Smooth muscle cell (in vitro differentiated cells): Measurements from ENCODE around the gene IQGAP2. TPM values are rescaled to one million over a fixed set of nuclear protein-coding genes. Genes with fewer than 3 reads are reported as not detected.

Source experiments
- DNase-seq: peaks from one replicate; lab custom pipeline; 2025; ENCODE audit not compliant: unreplicated experiment; lab: John Stamatoyannopoulos, UW
- H2AFZ ChIP-seq: fragments of 200-600 bp; sonication (generic); 2 replicates; pipeline ENCODE4 v1.6.0; 2016; ENCODE audit warnings: antibody characterized with exemption, low read depth, mild to moderate bottlenecking
- H3F3A ChIP-seq: fragments of 200-600 bp; sonication (generic); 2 replicates; pipeline ENCODE4 v1.6.0; 2017; ENCODE audit warnings: antibody characterized with exemption, low read depth
- H3K27ac ChIP-seq: fragments of 200-600 bp; sonication (generic); 2 replicates; pipeline ENCODE4 v1.5.1; 2016; ENCODE audit warnings: low read depth, mild to moderate bottlenecking
- H3K27me3 ChIP-seq: fragments of 200-600 bp; sonication (generic); 2 replicates; pipeline ENCODE4 v1.6.1; 2016; ENCODE audit warnings: low read depth, mild to moderate bottlenecking
- H3K36me3 ChIP-seq: fragments of 200-600 bp; sonication (generic); 2 replicates; pipeline ENCODE4 v1.5.1; 2016; ENCODE audit warnings: low read depth
- H3K4me1 ChIP-seq: fragments of 200-600 bp; sonication (generic); 2 replicates; pipeline ENCODE4 v1.5.1; 2016; ENCODE audit warnings: low read depth
- H3K4me2 ChIP-seq: fragments of 200-600 bp; sonication (generic); 2 replicates; pipeline ENCODE4 v1.6.0; 2016; ENCODE audit warnings: mild to moderate bottlenecking
- H3K4me3 ChIP-seq: fragments of 200-600 bp; sonication (generic); 2 replicates; pipeline ENCODE4 v1.5.1; 2016; ENCODE audit warnings: mild to moderate bottlenecking
- H3K79me2 ChIP-seq: fragments of 200-600 bp; sonication (generic); 2 replicates; pipeline ENCODE4 v1.6.0; 2016; ENCODE audit warnings: low read depth, mild to moderate bottlenecking
- H3K9ac ChIP-seq: fragments of 200-600 bp; sonication (generic); 2 replicates; pipeline ENCODE4 v1.6.0; 2016; ENCODE audit warnings: low read depth
- H3K9me3 ChIP-seq: fragments of 200-600 bp; sonication (generic); replicated peaks from 2 replicates; pipeline ENCODE4 v1.5.1; 2016; ENCODE audit warnings: low read depth
- H4K20me1 ChIP-seq: fragments of 200-600 bp; sonication (generic); 2 replicates; pipeline ENCODE4 v1.6.0; 2016; ENCODE audit warnings: low read depth
- WGBS: methylation state at CpG from one replicate; pipeline ENCODE4 v1.1.7; 2016; ENCODE audit warnings: low lambda C conversion rate; 5-methylcytosine and 5-hydroxymethylcytosine counted together
- polyA plus RNA-seq: library from polyadenylated mRNA; unstranded; fragments of >200 nt; fragmentation: Nextera tagmentation; extraction: Ambion mirVana; gene quantifications from 2 replicates; pipeline ENCODE4 v1.2.1, GENCODE V29; 2016
- total RNA-seq: library from RNA; depleted of rRNA; stranded (reverse); fragments of >200 nt; gene quantifications from 2 replicates; pipeline ENCODE4 v1.2.3, GENCODE V29; 2014
- TF ChIP-seq, protein P1 (sequence below): fragments of 200-600 bp; sonication (generic); IDR thresholded peaks from 2 replicates; pipeline ENCODE4 v1.5.1; 2017; ENCODE audit warnings: borderline replicate concordance, mild to moderate bottlenecking, antibody characterized with exemption; ENCODE audit not compliant: insufficient read depth, poor library complexity, severe bottlenecking

The IQGAP2 gene
- total and polyA plus RNA-seq, 2 experiments from 2014 or later: 7.3 to 16.6 TPM

DNA sequence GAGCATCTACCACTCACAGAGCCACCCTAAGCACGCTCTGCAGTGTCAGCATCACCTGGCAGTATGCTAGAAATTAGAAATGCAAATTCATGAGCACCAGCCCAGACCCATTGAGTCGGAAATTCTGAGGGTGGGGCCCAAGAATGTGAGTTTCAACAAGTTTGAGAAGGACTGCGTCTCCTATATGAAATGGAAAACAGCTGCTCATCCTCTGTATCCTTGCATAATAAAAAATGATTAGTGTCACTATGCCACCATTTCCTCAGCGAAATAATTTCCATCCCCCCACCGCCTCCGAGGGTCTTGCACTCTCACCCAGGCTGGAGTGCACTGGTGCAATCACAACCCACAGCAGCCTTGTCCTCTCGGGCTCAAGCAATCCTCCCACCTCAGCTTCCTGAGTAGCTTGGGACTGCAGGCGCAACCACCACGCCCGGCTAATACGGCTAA, 1.3 kb upstream of the IQGAP2 start:
- Histone ChIP-seq H4K20me1 (no peaks in the 10 kb centered on the region), H3K9me3 (no peaks in the 10 kb centered on the region), H3F3A (no peaks in the 10 kb centered on the region), H3K79me2 (no peaks in the 10 kb centered on the region), H3K4me1 (peaks cover 4% of the 10 kb centered on the region), H3K4me2 (peak overlapping the region; percentile 89), H3K27ac (no peak overlapping the region), H2AFZ (peak overlapping the region; percentile 90), H3K4me3 (peak overlapping the region; percentile 71), H3K27me3 (peaks cover 12% of the 10 kb centered on the region), H3K9ac (no peak overlapping the region), H3K36me3 (no peaks in the 10 kb centered on the region)
- TF ChIP-seq, protein P1, sequence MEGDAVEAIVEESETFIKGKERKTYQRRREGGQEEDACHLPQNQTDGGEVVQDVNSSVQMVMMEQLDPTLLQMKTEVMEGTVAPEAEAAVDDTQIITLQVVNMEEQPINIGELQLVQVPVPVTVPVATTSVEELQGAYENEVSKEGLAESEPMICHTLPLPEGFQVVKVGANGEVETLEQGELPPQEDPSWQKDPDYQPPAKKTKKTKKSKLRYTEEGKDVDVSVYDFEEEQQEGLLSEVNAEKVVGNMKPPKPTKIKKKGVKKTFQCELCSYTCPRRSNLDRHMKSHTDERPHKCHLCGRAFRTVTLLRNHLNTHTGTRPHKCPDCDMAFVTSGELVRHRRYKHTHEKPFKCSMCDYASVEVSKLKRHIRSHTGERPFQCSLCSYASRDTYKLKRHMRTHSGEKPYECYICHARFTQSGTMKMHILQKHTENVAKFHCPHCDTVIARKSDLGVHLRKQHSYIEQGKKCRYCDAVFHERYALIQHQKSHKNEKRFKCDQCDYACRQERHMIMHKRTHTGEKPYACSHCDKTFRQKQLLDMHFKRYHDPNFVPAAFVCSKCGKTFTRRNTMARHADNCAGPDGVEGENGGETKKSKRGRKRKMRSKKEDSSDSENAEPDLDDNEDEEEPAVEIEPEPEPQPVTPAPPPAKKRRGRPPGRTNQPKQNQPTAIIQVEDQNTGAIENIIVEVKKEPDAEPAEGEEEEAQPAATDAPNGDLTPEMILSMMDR: no peak
- no peak for DNase-seq
- 48% methylated on average over 11 of the region's 11 CpGs for WGBS

DNA sequence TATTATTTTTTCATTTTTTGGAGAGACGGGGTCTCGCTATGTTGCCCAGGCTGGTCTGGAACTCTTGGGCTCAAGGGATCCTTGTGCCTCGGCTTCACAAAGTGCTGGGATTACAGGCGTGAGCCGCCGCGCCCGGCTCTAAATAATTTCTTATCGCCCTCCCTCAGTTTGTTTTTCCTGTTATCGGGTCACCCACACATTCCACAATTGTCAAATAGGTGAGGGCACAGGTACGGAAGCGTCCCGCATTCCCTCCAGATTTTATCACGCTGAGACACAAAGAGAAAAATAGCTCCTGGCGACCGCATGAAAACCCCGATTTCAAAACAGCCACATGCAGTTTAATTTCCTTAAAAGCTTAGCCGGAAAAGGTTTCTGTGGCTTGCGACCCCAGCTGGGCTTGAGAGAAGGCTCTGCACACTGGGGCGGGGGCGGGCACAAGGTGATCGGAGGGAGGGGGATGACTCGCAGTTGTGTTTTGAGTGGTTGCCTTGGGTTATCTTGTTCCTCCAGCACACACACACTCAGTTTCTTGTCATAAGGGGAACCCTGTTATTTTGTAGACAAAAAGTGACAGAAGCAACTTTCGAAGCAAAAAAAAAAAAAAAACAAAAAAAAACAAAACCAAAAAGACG, 717 bp upstream of the IQGAP2 start:
- H3K9me3 ChIP-seq: no peaks in the 10 kb centered on the region
- peak overlapping the region; percentile 25 for H3K9ac ChIP-seq
- TF ChIP-seq, protein P1: no peak
- H4K20me1 ChIP-seq: no peaks in the 10 kb centered on the region
- peak overlapping the region; percentile 90 for H2AFZ ChIP-seq
- H3K4me2 ChIP-seq: peak overlapping the region; percentile 89
- no peaks in the 10 kb centered on the region for H3K36me3 ChIP-seq
- H3K4me3 ChIP-seq: peak overlapping the region; percentile 71
- H3K79me2 ChIP-seq: no peaks in the 10 kb centered on the region
- peak overlapping the region; percentile 6 for H3K27ac ChIP-seq
- H3K27me3 ChIP-seq: peaks cover 12% of the 10 kb centered on the region
- 6% methylated on average over 25 of the region's 25 CpGs for WGBS
- peaks cover 4% of the 10 kb centered on the region for H3K4me1 ChIP-seq
- DNase-seq: no peak
- H3F3A ChIP-seq: no peaks in the 10 kb centered on the region

DNA sequence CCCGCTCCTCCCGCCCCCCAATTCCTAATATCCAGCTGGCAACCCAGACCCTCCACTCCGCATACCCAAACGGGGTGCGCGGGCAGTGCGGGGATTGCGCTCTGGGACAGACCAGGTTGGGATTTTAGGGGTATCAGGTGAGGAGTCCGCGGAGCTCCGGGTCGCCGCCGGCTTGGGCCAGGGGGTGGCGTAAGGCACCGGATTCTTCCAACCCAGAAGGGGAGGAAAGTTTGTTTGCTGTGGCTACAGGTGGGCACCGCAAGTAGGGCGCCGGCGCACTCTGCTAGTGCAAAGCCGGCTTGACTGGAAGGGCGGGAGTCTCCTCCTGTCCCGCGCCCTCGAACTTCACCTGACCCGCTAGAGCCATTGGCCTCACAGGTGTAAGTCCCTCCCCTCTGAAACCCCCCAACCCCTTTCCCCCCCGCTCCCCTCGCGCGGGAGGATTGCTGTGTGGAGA, 709 bp downstream of the IQGAP2 start:
- no peaks in the 10 kb centered on the region for H3K79me2 ChIP-seq
- no peaks in the 10 kb centered on the region for H3K36me3 ChIP-seq
- peaks cover 12% of the 10 kb centered on the region for H3K27me3 ChIP-seq
- no peaks in the 10 kb centered on the region for H4K20me1 ChIP-seq
- TF ChIP-seq, protein P1: no peak
- H3K27ac ChIP-seq: no peak overlapping the region
- under 1% methylated on average over 25 of the region's 30 CpGs for WGBS
- peak overlapping the region; percentile 71 for H3K4me3 ChIP-seq
- peak overlapping the region; percentile 90 for H2AFZ ChIP-seq
- peaks cover 4% of the 10 kb centered on the region for H3K4me1 ChIP-seq
- peak overlapping the region; percentile 22 for H3K9ac ChIP-seq
- DNase-seq: no peak
- peak overlapping the region; percentile 89 for H3K4me2 ChIP-seq
- H3F3A ChIP-seq: no peaks in the 10 kb centered on the region
- no peaks in the 10 kb centered on the region for H3K9me3 ChIP-seq
